A549 (cell line): ENCODE results near the gene ZNF296. TPM values are rescaled to one million over a fixed set of nuclear protein-coding genes. Genes with fewer than 3 reads are reported as not detected.
A peak's percentile ranks its signal among the peaks of the same experiment; 100 is the strongest.
"Not testable (repeated sequence)": the region's sequence is repeated elsewhere in the genome, so short reads cannot be mapped to it uniquely, and the experiment has no call there.

Experiments used
- ATAC-seq, 2 experiments: fragments of 200-7000 bp in 1 of 2; fragments of >200 bp in 1 of 2; cut with Nextera tagmentation in 1 of 2; cut with Tn5 transposase in 1 of 2; 3 replicates each; pipeline versions ENCODE4 v1.8.0 to v1.9.1; 2018 to 2020; ENCODE audit warnings: mild to moderate bottlenecking in 1 of 2, moderate library complexity in 1 of 2
- CTCF ChIA-PET: fragments of 300-600 bp; sonication (Branson Sonifier 250); formaldehyde crosslinking; extraction: SDS; loops from one replicate; lab custom pipeline; 2021; ENCODE audit warnings: antibody characterized with exemption, inconsistent platforms; lab: Yijun Ruan, JAX
- POLR2A ChIA-PET: fragments of 350-600 bp; formaldehyde crosslinking; extraction: SDS; loops from one replicate; lab custom pipeline; 2021; ENCODE audit warnings: antibody characterized with exemption, inconsistent platforms; lab: Yijun Ruan, JAX
- DNase-seq, 2 experiments: peaks; one replicate each; pipeline versions ENCODE4 v3.0.0 to v3.0.0-alpha.2; 2011 to 2016; ENCODE audit warnings: low read depth in 1 of 2, low spot score in 1 of 2
- FAIRE-seq: peaks from 2 replicates; lab custom pipeline; 2011; peaks lifted over from hg19 to GRCh38; lab: Jason Lieb, UNC
- H3K27ac ChIP-seq, 2 experiments: fragments of >200 bp; sonication (Bioruptor Twin); formaldehyde crosslinking; 3 replicates each; pipeline ENCODE4 v1.5.1; 2016 to 2017
- H3K4me1 ChIP-seq: fragments of >200 bp; sonication (Bioruptor Twin); formaldehyde crosslinking; 3 replicates; pipeline ENCODE4 v1.6.1; 2016
- H3K4me2 ChIP-seq: fragments of >200 bp; sonication (Bioruptor Twin); formaldehyde crosslinking; 3 replicates; pipeline ENCODE4 v1.6.1; 2016
- H3K4me3 ChIP-seq: fragments of >200 bp; sonication (Bioruptor Twin); formaldehyde crosslinking; 3 replicates; pipeline ENCODE4 v1.5.1; 2016
- H3K9me3 ChIP-seq: fragments of >200 bp; sonication (Bioruptor Twin); formaldehyde crosslinking; 3 replicates; pipeline ENCODE4 v1.6.1; 2016
- CBX2 ChIP-seq: fragments of 200-600 bp; sonication (generic); IDR thresholded peaks from 2 replicates; pipeline ENCODE4 v1.6.1; 2016; ENCODE audit warnings: low read depth, mild to moderate bottlenecking, borderline replicate concordance
- CEBPB ChIP-seq, 2 experiments: fragments of >200 bp in 1 of 2; sonication (Bioruptor Twin) in 1 of 2; formaldehyde crosslinking in 1 of 2; IDR thresholded peaks; 2 replicates each; pipeline ENCODE4 v1.6.1; 2012 to 2016
- CHD2 ChIP-seq: fragments of 150-350 bp; IDR thresholded peaks from 2 replicates; pipeline ENCODE4 v1.6.1; 2014; ENCODE audit warnings: low read length; ENCODE audit not compliant: partially characterized antibody
- EHMT2 ChIP-seq: fragments of 200-600 bp; sonication (generic); IDR thresholded peaks from 2 replicates; pipeline ENCODE4 v1.6.1; 2016; ENCODE audit warnings: antibody characterized with exemption, low read depth, mild to moderate bottlenecking, moderate library complexity
- EP300 ChIP-seq, 2 experiments: fragments of >200 bp; sonication (Bioruptor Twin); formaldehyde crosslinking; IDR thresholded peaks; 2 replicates in 1 of 2; 3 replicates in 1 of 2; pipeline ENCODE4 v1.6.1; 2016 to 2017
- ESRRA ChIP-seq: fragments of 150-350 bp; IDR thresholded peaks from 2 replicates; pipeline ENCODE4 v1.6.1; 2014; ENCODE audit warnings: mild to moderate bottlenecking, low read length, borderline replicate concordance
- FOSB ChIP-seq: fragments of 250-450 bp; sonication (Bioruptor Pico); IDR thresholded peaks from 2 replicates; pipeline ENCODE4 v1.5.0; 2020; ENCODE audit warnings: mild to moderate bottlenecking, moderate library complexity
- FOXS1 ChIP-seq: fragments of 250-450 bp; sonication (Bioruptor Pico); IDR thresholded peaks from 2 replicates; pipeline ENCODE4 v1.5.0; 2020; ENCODE audit warnings: mild to moderate bottlenecking, moderate library complexity
- GATA3 ChIP-seq: IDR thresholded peaks from 2 replicates; pipeline ENCODE4 v1.6.1; 2012; ENCODE audit warnings: borderline replicate concordance
- HEYL ChIP-seq: fragments of 250-450 bp; sonication (Bioruptor Pico); IDR thresholded peaks from 2 replicates; pipeline ENCODE4 v1.8.0; 2021; ENCODE audit warnings: mild to moderate bottlenecking, moderate library complexity
- HOXB13 ChIP-seq: fragments of 250-450 bp; sonication (Bioruptor Pico); IDR thresholded peaks from 2 replicates; pipeline ENCODE4 v1.5.0; 2020; ENCODE audit warnings: low read depth, mild to moderate bottlenecking, moderate library complexity
- JUNB ChIP-seq: fragments of >200 bp; sonication (Bioruptor Twin); formaldehyde crosslinking; IDR thresholded peaks from 2 replicates; pipeline ENCODE4 v1.6.1; 2016
- KDM5A ChIP-seq: fragments of 200-600 bp; sonication (generic); IDR thresholded peaks from 2 replicates; pipeline ENCODE4 v1.6.1; 2016; ENCODE audit warnings: antibody characterized with exemption, mild to moderate bottlenecking
- MAFK ChIP-seq: fragments of 450-650 bp; IDR thresholded peaks from 2 replicates; pipeline ENCODE4 v1.6.1; 2014; ENCODE audit not compliant: partially characterized antibody
- NFE2L2 ChIP-seq: fragments of 150-350 bp; conservative IDR thresholded peaks from 2 replicates; pipeline ENCODE4 v1.6.1; 2014; ENCODE audit warnings: low read length
- RAD21 ChIP-seq, 2 experiments: fragments of >200 bp in 1 of 2; sonication (Bioruptor Twin) in 1 of 2; formaldehyde crosslinking in 1 of 2; IDR thresholded peaks in 1 of 2; conservative IDR thresholded peaks in 1 of 2; 2 replicates in 1 of 2; 3 replicates in 1 of 2; pipeline ENCODE4 v1.6.1; 2012 to 2018; ENCODE audit warnings: inconsistent platforms in 1 of 2
- RARB ChIP-seq: fragments of 250-450 bp; sonication (Bioruptor Pico); IDR thresholded peaks from 2 replicates; pipeline ENCODE4 v1.8.0; 2021; ENCODE audit warnings: mild to moderate bottlenecking, moderate library complexity
- RNF2 ChIP-seq: fragments of 200-600 bp; sonication (generic); IDR thresholded peaks from 2 replicates; pipeline ENCODE4 v1.6.1; 2016; ENCODE audit warnings: low read depth, mild to moderate bottlenecking, antibody characterized with exemption, moderate library complexity, borderline replicate concordance
- SMC3 ChIP-seq: fragments of >200 bp; sonication (Bioruptor Twin); formaldehyde crosslinking; IDR thresholded peaks from 3 replicates; pipeline ENCODE4 v1.6.1; 2018; ENCODE audit warnings: inconsistent platforms
- SREBF2 ChIP-seq: fragments of 450-650 bp; IDR thresholded peaks from 2 replicates; pipeline ENCODE4 v1.6.1; 2014; ENCODE audit warnings: mild to moderate bottlenecking, moderate library complexity
- ZC3H11A ChIP-seq: fragments of 450-650 bp; IDR thresholded peaks from 2 replicates; pipeline ENCODE4 v1.6.1; 2014; ENCODE audit warnings: antibody characterized with exemption, mild to moderate bottlenecking
- ZFP36 ChIP-seq: fragments of 450-650 bp; IDR thresholded peaks from 2 replicates; pipeline ENCODE4 v1.6.1; 2014; ENCODE audit warnings: borderline replicate concordance; ENCODE audit not compliant: partially characterized antibody
- ZNF302 ChIP-seq: fragments of 250-450 bp; sonication (Bioruptor Pico); IDR thresholded peaks from 2 replicates; pipeline ENCODE4 v1.9.0; 2021; ENCODE audit warnings: inconsistent platforms, mild to moderate bottlenecking, moderate library complexity
- ZSCAN20 ChIP-seq: fragments of 250-450 bp; sonication (Bioruptor Pico); IDR thresholded peaks from 2 replicates; pipeline ENCODE4 v1.8.0; 2022; ENCODE audit warnings: mild to moderate bottlenecking, moderate library complexity
- WGBS: methylation state at CpG from one replicate; pipeline ENCODE4 v1.1.6; 2017; ENCODE audit errors: missing lambda C conversion rate; 5-methylcytosine and 5-hydroxymethylcytosine counted together
- polyA plus RNA-seq, 4 experiments: library from polyadenylated mRNA; depleted of rRNA in 3 of 4; stranded (reverse); fragments of >200 nt; fragmentation: RNase III in 1 of 4; extraction: RNeasy Plus Mini Kit Qiagen cat#74134 plus additional on column Dnase treatment in 1 of 4; gene quantifications; 2 replicates in 3 of 4; 3 replicates in 1 of 4; pipeline ENCODE4 v1.2.3, GENCODE V29; 2011 to 2017
- TF ChIP-seq, protein P1 (sequence below): fragments of 200-600 bp; sonication (generic); IDR thresholded peaks from 2 replicates; pipeline ENCODE4 v1.6.1; 2016; ENCODE audit warnings: antibody characterized with exemption, mild to moderate bottlenecking, moderate library complexity
- TF ChIP-seq, protein P2 (sequence below): fragments of 450-650 bp; IDR thresholded peaks from 2 replicates; pipeline ENCODE4 v1.6.1; 2014; ENCODE audit warnings: antibody characterized with exemption

ZNF296 gene
- polyA plus RNA-seq, 2 of the 4 experiments (the other 2 are of a cell fraction): 0.34 to 2.7 TPM

DNA sequence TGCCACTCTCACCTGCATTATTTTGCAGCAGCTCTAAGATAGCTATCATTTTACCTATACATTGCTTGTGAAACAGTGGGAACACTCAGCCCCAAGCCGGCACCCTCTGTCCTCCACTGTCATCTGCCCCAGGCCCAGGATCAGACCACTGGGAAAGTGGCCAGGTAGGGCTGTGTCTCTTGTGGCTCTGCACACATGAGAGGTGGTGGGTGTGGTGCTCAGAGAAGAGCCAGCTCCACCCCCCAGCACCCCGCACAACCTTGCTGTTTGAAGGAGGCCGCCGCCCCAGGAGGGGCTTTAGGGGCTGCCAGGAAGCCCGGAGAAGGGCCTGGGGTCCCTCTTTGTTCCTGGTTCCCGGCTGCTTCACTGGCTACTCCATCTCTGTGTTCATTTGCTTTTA, 43.3 kb upstream of the ZNF296 start:
- Histone ChIP-seq H3K4me3 (no peak overlapping the region), H3K27ac (no peak overlapping the region), H3K4me1 (no peaks in the 10 kb centered on the region), H3K9me3 (no peaks in the 10 kb centered on the region), H3K4me2 (no peak overlapping the region)
- POLR2A ChIA-PET: no interaction called here
- 88% methylated on average over 6 of the region's 6 CpGs for WGBS
- ATAC-seq (no peak), FAIRE-seq (no peak), DNase-seq (no peak)
- TF ChIP-seq HOXB13 (no peak), JUNB (no peak), EHMT2 (no peak)
- CTCF ChIA-PET: interaction anchor here (1.0 to 2.2 kb wide), 5 partner anchors 9 to 24 kb away, joined by 3 to 9 read pairs (median 6); no protein-coding TSS in a partner anchor

DNA sequence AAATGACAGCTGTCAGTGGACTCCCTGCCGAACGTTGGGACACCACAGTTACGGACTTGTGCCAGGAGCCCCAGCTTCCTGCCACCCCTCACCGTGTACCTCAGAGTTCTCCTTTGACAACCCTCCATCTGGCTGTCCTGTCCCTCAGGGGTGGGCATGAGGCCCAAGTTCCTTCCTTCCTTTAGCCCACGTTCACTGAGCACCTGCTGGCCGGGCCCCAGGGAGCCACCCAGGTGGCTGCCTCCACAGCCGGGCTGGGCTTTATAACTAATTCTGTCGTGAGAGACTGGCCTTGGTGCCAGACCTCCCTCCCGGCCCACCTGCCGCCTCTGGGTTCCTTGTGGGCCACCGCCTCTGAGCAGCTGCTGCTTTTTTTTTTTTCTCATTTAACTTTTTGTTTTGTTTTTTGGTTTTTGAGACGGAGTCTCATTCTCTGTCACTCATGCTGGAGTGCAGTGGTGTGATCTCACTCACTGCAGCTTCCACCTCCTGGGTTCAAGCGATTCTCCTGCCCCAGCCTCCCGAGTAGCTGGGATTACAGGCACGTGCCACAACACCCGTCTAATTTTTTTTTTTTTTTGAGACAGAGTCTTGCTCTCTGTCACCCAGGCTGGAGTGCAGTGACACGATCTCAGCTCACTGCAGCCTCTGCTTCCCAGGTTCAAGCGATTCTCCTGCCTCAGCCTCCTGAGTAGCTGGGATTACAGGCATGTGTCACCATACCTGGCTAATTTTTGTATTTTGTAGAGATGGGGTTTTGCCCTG, 42.5 kb upstream of the ZNF296 start:
- not testable (repeated sequence) for H3K4me3 ChIP-seq, DNase-seq, H3K9me3 ChIP-seq, H3K4me2 ChIP-seq, H3K27ac ChIP-seq, FAIRE-seq, H3K4me1 ChIP-seq, ATAC-seq
- 83% methylated on average over 18 of the region's 18 CpGs for WGBS
- CTCF ChIA-PET: interaction anchor here (1.0 to 2.2 kb wide), 7 partner anchors 8 to 30 kb away, joined by 3 to 9 read pairs (median 5); no protein-coding TSS in a partner anchor
- POLR2A ChIA-PET: interaction anchor here (0.7 kb wide), 1 partner anchor 31 kb away, joined by 3 read pairs; no protein-coding TSS in a partner anchor

DNA sequence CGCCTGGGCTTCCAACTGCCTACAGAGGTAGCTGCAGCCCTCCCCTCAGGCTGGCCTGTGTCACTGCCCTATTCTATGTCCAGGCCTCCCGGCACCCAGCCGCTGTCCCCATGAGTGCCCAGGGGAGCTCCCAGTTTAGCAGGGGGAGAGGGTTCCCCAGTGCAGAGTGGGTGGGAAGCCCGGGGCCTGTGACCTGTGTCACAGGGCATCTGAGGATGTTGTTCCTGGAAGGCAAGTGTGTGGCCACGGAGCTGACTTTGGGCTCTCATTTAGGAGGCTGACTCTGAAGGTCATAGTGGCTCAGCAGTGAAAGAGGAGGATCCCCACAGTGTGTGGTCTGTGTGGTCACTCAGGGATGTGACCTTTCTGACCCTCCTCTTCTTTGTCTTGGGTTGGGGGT, 41.8 kb upstream of the ZNF296 start:
- TF ChIP-seq CHD2 (no peak), ESRRA (no peak), GATA3 (no peak), ZSCAN20 (CRISPR knock-in tag) (no peak), KDM5A (no peak), CEBPB (IDR thresholded peaks at IDR 0.05) (no peak), NFE2L2 (no peak), CBX2 (no peak), EHMT2 (no peak), ZC3H11A (no peak), MAFK (no peak), FOSB (CRISPR knock-in tag) (no peak), HOXB13 (no peak), RAD21 (conservative IDR thresholded peaks at IDR 0.05 in 1 of 2, IDR thresholded peaks at IDR 0.05 in 1 of 2) (no peak), EP300 (IDR thresholded peaks at IDR 0.05) (no peak), SREBF2 (no peak), RNF2 (no peak), FOXS1 (CRISPR knock-in tag) (no peak)
- no peaks in the 10 kb centered on the region for H3K9me3 ChIP-seq
- DNase-seq (no peak), ATAC-seq (peak in 1 of 2 experiments; percentile 19; a peak in 3 of 6 replicates), FAIRE-seq (no peak)
- no peak overlapping the region for H3K27ac ChIP-seq
- no peak overlapping the region for H3K4me2 ChIP-seq
- POLR2A ChIA-PET: no interaction called here
- CTCF ChIA-PET: interaction anchor here (1.0 to 2.2 kb wide), 7 partner anchors 8 to 31 kb away, joined by 3 to 9 read pairs (median 6); no protein-coding TSS in a partner anchor
- peaks cover 11% of the 10 kb centered on the region for H3K4me1 ChIP-seq
- no peak overlapping the region for H3K4me3 ChIP-seq
- 88% methylated on average over 4 of the region's 5 CpGs for WGBS

DNA sequence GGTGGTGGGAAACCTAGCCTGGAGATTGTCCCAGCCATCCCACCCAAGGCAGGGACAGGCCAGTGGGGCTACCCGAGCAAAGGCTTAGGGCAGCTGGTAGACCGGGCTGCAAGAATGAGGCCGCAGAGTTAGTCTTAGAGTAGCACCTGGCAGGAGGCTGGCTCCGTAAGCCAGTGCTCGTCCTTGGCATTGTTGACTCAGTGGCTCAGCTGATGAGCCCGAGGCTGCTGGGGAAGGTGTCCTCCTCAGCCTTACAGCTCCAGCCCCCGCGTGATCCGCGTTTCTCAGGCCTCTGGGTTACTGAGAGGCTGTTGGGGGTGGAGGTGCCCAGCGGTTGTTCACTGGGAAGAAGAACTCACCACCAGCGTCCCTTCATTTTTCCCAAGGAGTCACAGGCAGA, 41.4 kb upstream of the ZNF296 start:
- CTCF ChIA-PET: interaction anchor here (1.0 to 2.2 kb wide), 9 partner anchors 8 to 43 kb away, joined by 3 to 9 read pairs (median 5); partner anchors contain the start of gene NKPD1
- FAIRE-seq (no peak), ATAC-seq (peak in 1 of 2 experiments; percentile 18; a peak in 3 of 6 replicates), DNase-seq (no peak)
- H3K27ac ChIP-seq: no peak overlapping the region
- no peak overlapping the region for H3K4me2 ChIP-seq
- WGBS: 63% methylated on average over 6 of the region's 12 CpGs
- H3K4me1 ChIP-seq: peaks cover 15% of the 10 kb centered on the region
- H3K4me3 ChIP-seq: no peak overlapping the region
- no peaks in the 10 kb centered on the region for H3K9me3 ChIP-seq
- POLR2A ChIA-PET: no interaction called here
- TF ChIP-seq, protein P1, sequence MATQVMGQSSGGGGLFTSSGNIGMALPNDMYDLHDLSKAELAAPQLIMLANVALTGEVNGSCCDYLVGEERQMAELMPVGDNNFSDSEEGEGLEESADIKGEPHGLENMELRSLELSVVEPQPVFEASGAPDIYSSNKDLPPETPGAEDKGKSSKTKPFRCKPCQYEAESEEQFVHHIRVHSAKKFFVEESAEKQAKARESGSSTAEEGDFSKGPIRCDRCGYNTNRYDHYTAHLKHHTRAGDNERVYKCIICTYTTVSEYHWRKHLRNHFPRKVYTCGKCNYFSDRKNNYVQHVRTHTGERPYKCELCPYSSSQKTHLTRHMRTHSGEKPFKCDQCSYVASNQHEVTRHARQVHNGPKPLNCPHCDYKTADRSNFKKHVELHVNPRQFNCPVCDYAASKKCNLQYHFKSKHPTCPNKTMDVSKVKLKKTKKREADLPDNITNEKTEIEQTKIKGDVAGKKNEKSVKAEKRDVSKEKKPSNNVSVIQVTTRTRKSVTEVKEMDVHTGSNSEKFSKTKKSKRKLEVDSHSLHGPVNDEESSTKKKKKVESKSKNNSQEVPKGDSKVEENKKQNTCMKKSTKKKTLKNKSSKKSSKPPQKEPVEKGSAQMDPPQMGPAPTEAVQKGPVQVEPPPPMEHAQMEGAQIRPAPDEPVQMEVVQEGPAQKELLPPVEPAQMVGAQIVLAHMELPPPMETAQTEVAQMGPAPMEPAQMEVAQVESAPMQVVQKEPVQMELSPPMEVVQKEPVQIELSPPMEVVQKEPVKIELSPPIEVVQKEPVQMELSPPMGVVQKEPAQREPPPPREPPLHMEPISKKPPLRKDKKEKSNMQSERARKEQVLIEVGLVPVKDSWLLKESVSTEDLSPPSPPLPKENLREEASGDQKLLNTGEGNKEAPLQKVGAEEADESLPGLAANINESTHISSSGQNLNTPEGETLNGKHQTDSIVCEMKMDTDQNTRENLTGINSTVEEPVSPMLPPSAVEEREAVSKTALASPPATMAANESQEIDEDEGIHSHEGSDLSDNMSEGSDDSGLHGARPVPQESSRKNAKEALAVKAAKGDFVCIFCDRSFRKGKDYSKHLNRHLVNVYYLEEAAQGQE: no peak
- TF ChIP-seq HEYL (CRISPR knock-in tag) (no peak), RARB (no peak), CBX2 (no peak), MAFK (no peak), ZNF302 (CRISPR knock-in tag) (no peak), FOXS1 (CRISPR knock-in tag) (no peak), SMC3 (no peak), SREBF2 (no peak), NFE2L2 (no peak), ZFP36 (no peak)
- TF ChIP-seq, protein P2, sequence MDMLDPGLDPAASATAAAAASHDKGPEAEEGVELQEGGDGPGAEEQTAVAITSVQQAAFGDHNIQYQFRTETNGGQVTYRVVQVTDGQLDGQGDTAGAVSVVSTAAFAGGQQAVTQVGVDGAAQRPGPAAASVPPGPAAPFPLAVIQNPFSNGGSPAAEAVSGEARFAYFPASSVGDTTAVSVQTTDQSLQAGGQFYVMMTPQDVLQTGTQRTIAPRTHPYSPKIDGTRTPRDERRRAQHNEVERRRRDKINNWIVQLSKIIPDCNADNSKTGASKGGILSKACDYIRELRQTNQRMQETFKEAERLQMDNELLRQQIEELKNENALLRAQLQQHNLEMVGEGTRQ: no peak
